HG02973 (cell line): ENCODE data around the gene RCAN2.

Experiments
- ATAC-seq: cut with Tn5 transposase; IDR thresholded peaks from one replicate; pipeline ENCODE4 v1.9.1; 2021; ENCODE audit warnings: moderate library complexity; ENCODE audit not compliant: unreplicated experiment

The RCAN2 gene

GRCh38 chr6:46299253-46299652 lies 192.0 kb downstream of the RCAN2 start:
- no peak for ATAC-seq

GRCh38 chr6:46296586-46296985 lies 194.7 kb downstream of the RCAN2 start:
- no peak for ATAC-seq

GRCh38 chr6:46293641-46294316 lies 197.5 kb downstream of the RCAN2 start:
- ATAC-seq: peak; percentile 87

GRCh38 chr6:46291880-46292279 lies 199.4 kb downstream of the RCAN2 start:
- no peak for ATAC-seq

- no peak for ATAC-seq
Observed at GRCh38 chr6:46291275-46291633, 200.0 kb downstream of the RCAN2 start.

GRCh38 chr6:46290421-46291274 lies 200.6 kb downstream of the RCAN2 start:
- ATAC-seq: no peak

GRCh38 chr6:46289898-46290297 lies 201.4 kb downstream of the RCAN2 start:
- ATAC-seq: no peak

- ATAC-seq: no peak
Observed at GRCh38 chr6:46288835-46289234, 202.4 kb downstream of the RCAN2 start.

GRCh38 chr6:46287681-46288080 lies 203.6 kb downstream of the RCAN2 start:
- no peak for ATAC-seq

GRCh38 chr6:46287043-46287442 lies 204.2 kb downstream of the RCAN2 start:
- no peak for ATAC-seq

- no peak for ATAC-seq
Observed at GRCh38 chr6:46284475-46284874, 206.8 kb downstream of the RCAN2 start.

- no peak for ATAC-seq
Observed at GRCh38 chr6:46281110-46281509, 210.1 kb downstream of the RCAN2 start.

GRCh38 chr6:46279874-46280273 lies 211.4 kb downstream of the RCAN2 start:
- no peak for ATAC-seq

GRCh38 chr6:46276576-46277142 lies 214.6 kb downstream of the RCAN2 start:
- no peak for ATAC-seq

- ATAC-seq: no peak
Observed at GRCh38 chr6:46274502-46274901, 216.7 kb downstream of the RCAN2 start.

- no peak for ATAC-seq
Observed at GRCh38 chr6:46273911-46274310, 217.3 kb downstream of the RCAN2 start.

GRCh38 chr6:46271728-46272127 lies 219.5 kb downstream of the RCAN2 start:
- ATAC-seq: no peak

- no peak for ATAC-seq
Observed at GRCh38 chr6:46271107-46271506, 220.1 kb downstream of the RCAN2 start.

- ATAC-seq: no peak
Observed at GRCh38 chr6:46270336-46270735, 220.9 kb downstream of the RCAN2 start.

- no peak for ATAC-seq
Observed at GRCh38 chr6:46269447-46270229, 221.6 kb downstream of the RCAN2 start.

GRCh38 chr6:46267515-46267914 lies 223.7 kb downstream of the RCAN2 start:
- ATAC-seq: no peak
